HG02610 (cell line): ENCODE data around the gene NELFCD.
"Not testable (repeated sequence)": the region's sequence is repeated elsewhere in the genome, so short reads cannot be mapped to it uniquely, and the experiment has no call there.

Source experiments
- ATAC-seq: cut with Tn5 transposase; IDR thresholded peaks from one replicate; pipeline ENCODE4 v1.9.1; 2021; ENCODE audit warnings: mild to moderate bottlenecking, moderate library complexity; ENCODE audit not compliant: unreplicated experiment

Gene NELFCD

GRCh38 chr20:59023616-59024015 lies 42.6 kb downstream of the NELFCD start:
- ATAC-seq, result no peak

GRCh38 chr20:59024111-59024530 lies 43.1 kb downstream of the NELFCD start:
- ATAC-seq, result no peak

- ATAC-seq, result no peak
These were observed 44.0 kb downstream of the NELFCD start for GRCh38 chr20:59025086-59025485.

GRCh38 chr20:59025511-59025910 lies 44.5 kb downstream of the NELFCD start:
- ATAC-seq, result no peak

- no peak for ATAC-seq
These were observed 46.1 kb downstream of the NELFCD start for GRCh38 chr20:59026904-59027740.

- ATAC-seq, result no peak
These were observed 46.8 kb downstream of the NELFCD start for GRCh38 chr20:59027741-59028320.

- ATAC-seq, result no peak
These were observed 47.8 kb downstream of the NELFCD start for GRCh38 chr20:59028812-59029211.

- no peak for ATAC-seq
These were observed 50.0 kb downstream of the NELFCD start for GRCh38 chr20:59030911-59031563.

- no peak for ATAC-seq
These were observed 50.5 kb downstream of the NELFCD start for GRCh38 chr20:59031564-59032022.

GRCh38 chr20:59032023-59032712 lies 51.1 kb downstream of the NELFCD start, which contains the start of gene ATP5F1E:
Gene ATP5F1E (minus strand): TSS chr20:59032335. CDS start chr20:59032251, 84 bp downstream.
- peak; percentile 93 for ATAC-seq

GRCh38 chr20:59032713-59033059 lies 51.6 kb downstream of the NELFCD start:
- no peak for ATAC-seq

- no peak for ATAC-seq
These were observed 52.0 kb downstream of the NELFCD start for GRCh38 chr20:59033093-59033492.

GRCh38 chr20:59033616-59034165 lies 52.6 kb downstream of the NELFCD start:
- no peak for ATAC-seq

GRCh38 chr20:59035381-59035780 lies 54.3 kb downstream of the NELFCD start:
- no peak for ATAC-seq

- no peak for ATAC-seq
These were observed 56.3 kb downstream of the NELFCD start for GRCh38 chr20:59037386-59037785.

GRCh38 chr20:59039233-59039632 lies 58.2 kb downstream of the NELFCD start:
- no peak for ATAC-seq

- no peak for ATAC-seq
These were observed 59.6 kb downstream of the NELFCD start for GRCh38 chr20:59040667-59041066.

GRCh38 chr20:59041487-59041886 lies 60.4 kb downstream of the NELFCD start:
- not testable (repeated sequence) for ATAC-seq

- peak; percentile 22 for ATAC-seq
These were observed 61.2 kb downstream of the NELFCD start, which contains the start of gene PRELID3B for GRCh38 chr20:59042151-59042795. Gene PRELID3B (minus strand): TSS chr20:59042786. CDS start chr20:59042730, 56 bp downstream.
